Measurements from ENCODE around the gene IFITM5.
A peak's percentile ranks its signal among the peaks of the same experiment; 100 is the strongest.

Gene IFITM5

DNA sequence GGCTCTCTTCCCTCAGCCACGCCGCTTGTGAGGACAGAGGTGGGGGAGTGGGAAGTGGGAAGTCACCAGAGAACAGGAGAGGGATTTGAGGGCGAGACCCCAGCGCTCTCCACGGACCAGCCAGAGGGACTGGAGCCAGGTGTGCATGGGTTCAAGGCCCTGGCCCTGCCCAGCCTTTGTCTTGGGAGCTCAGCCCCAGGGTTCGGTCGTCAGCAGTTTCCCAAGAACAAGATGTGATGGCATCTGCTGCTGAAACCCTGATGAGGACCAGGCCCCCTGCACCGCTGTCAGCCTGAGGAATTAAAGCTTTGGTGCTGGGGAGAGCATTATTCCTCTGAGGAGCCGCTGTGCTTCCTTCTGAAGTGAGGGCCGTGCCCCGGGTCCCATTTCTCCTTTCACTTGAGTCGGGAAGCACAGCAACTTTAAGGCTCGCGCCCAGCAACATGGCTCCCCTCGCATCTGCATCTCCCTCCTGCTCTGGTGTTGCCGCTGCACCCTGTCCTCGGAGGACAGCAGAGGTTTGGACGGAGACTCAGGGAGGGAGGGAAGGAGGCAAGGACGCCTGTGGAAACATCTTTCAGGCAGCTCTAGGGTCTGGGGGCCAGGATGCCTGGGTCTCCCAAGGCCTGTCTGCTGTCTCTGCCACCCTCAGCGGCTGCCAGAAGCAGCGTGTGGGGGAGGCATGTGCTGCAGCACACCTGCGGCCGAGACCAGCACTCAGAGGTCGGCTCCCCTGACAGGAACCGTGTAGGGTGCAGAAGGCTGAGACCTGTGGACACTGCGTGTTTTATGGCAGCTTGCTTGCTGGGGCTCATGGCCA, 3.8 kb downstream of the IFITM5 start:
- no peak for DNase-seq (ENCODE audit: low spot score)

DNA sequence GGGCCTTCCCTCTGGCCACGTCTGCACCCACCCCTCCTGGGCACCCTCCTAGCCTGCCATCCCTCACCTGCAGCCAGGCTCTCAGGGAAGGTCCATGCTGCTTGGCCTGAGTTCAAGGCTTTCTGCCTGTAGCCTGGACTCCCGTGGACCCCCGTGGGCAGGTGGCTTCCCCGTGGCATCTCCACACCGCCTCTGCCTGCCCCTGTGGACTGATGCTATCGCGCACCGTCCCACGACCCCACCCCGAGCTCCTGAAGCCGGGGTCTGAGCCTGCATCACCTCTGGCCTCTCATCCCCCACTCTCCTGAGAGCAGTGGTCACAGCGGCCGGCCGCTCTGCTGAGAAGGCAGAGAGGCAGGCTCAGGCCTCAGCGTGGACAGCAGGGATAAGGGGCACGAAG, 4.5 kb downstream of the IFITM5 start:
- no peak for DNase-seq (ENCODE audit: low spot score)

DNA sequence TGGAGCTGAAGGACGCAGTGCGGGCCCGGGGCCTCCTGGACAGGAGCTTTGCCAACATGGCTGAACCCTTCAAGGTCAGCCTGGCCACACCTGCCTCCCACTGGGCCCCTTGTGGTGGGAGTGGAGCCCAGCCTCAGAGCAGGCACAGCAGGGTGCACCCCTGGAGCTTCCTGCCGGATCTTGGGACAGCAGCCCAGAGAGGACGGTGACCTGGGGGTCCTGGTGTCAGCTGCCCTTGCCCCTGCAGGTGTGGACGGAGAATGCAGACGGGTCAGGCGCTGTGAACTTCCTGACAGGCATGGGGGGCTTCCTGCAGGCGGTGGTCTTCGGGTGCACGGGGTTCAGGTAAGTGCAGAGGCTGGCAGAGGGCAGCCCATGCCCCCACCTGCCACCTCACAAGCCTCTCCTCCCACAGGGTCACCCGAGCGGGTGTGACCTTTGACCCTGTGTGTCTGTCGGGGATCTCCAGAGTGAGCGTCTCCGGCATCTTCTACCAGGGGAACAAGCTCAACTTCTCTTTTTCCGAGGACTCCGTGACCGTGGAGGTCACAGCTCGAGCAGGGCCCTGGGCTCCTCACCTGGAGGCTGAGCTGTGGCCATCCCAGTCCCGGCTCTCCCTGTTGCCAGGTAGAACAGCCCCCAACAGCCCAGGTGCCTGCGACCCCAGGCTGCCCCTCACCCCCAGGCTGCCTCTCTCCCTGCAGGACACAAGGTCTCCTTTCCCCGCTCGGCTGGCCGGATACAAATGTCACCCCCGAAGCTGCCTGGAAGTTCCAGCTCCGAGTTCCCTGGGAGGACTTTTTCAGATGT, 5.3 kb downstream of the IFITM5 start:
- DNase-seq (ENCODE audit: low spot score) = no peak

GRCh38 chr11:293271-293851, 6.0 kb downstream of the IFITM5 start:
- no peak for DNase-seq (ENCODE audit: low spot score)

- DNase-seq (ENCODE audit: low spot score) = no peak
Observed at GRCh38 chr11:292211-293121, 6.9 kb downstream of the IFITM5 start.

GRCh38 chr11:291281-292210, 7.8 kb downstream of the IFITM5 start:
- no peak for DNase-seq (ENCODE audit: low spot score)

DNA sequence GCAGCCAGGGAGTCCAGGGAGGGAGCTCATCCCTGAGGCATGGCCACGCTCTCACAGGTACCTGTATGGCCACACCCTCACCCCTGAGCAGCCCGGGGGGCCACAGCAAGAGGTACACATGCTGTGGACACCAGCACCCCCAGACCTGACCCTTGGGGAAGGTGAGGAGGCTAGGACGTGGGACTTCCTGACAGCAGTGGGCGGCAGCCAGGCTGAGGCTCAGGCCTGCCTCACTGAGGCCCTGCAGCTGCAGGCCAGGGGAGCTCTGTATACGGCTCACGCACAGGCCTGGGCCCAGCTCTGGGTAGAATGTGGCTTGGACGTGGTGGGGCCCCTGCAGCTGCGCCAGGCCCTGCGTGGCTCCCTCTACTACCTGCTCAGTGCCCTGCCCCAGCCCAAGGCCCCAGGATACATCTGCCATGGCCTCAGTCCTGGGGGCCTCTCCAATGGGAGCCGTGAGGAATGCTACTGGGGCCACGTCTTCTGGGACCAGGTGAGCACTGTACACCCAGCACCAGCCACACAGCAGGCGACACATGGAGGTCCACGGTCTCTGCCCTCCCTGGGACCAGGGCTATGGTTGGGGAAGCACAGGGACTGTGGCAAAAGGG, 8.6 kb downstream of the IFITM5 start:
- no peak for DNase-seq (ENCODE audit: low spot score)

- DNase-seq (ENCODE audit: low spot score) = no peak
Observed at GRCh38 chr11:289712-290620, 9.4 kb downstream of the IFITM5 start.

DNA sequence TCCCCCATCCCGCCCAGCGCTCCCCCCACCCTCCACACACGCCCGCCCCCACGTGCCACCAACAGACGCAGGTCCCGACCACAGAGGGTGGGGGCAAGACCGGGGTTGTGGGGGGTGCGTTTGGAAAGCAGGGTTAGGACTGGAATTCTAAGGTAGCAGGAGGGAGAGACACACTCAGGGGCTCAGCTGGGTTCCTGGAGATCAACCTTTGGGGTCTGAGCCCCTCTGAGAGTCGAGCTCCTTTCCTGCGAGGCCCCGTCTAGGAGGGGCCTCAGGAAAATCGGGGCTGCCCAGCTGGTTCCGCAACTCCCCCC, 10.0 kb downstream of the IFITM5 start:
- no peak for DNase-seq (ENCODE audit: low spot score)

- peak; percentile 61 for DNase-seq (ENCODE audit: low spot score)
Observed at GRCh38 chr11:288478-289397, 10.6 kb downstream of the IFITM5 start, which contains the start of gene PGGHG. Gene PGGHG, plus strand, starts transcription at chr11:289126. Its CDS starts 691 bp downstream, at chr11:289817.

DNA sequence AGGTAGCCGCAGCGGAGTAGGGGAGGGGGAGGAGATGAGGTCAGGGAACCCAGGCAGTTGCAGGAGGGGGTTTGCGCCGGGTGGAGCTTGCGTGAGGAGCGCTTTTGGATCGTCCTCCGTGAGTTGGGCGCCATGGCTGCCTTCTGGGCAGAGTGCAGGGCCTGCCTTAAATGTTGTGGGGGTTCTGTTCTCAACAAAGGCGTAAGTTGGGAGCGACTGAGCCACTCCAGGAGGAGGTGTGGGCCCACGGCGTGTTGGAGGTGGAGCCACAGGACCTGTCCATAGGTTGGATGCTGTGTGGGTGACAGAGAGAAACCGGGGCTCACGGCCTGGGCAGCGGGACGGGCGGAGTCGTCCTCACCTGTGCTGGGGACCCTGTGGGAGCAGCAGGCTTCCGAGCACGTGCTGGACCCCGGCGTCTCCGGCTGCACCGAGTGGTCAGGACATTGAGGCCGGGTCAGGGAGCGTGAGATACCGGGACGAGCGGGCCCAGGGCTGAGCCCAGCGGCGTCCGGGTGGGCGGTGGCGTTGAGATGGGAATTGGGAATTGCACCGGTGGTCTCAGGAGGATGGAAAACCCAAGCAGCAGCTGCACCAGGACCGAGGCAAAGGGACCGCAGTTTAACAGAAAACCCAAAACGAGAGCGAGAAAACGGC, 11.4 kb downstream of the IFITM5 start:
- DNase-seq (ENCODE audit: low spot score) = peak; percentile 11

- DNase-seq (ENCODE audit: low spot score) = peak; percentile 17
Observed at GRCh38 chr11:286977-287820, 12.1 kb downstream of the IFITM5 start.

DNA sequence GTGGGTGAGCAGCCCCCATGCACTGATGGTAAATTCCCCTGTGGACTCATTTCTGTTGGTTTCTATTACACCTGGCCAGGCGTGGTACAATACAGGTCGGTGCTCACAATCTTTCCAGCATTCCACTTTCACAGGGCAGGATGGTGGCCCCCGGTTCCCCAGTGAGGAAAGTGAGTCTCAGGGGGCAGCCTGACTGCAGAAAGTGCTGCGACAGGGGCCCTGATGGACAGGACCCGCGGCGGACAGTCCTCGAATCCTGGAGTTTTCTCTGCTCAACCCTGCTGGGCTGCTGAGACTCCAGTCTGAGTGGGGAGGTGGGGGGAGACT, 13.5 kb downstream of the IFITM5 start:
- DNase-seq (ENCODE audit: low spot score) = no peak

GRCh38 chr11:285021-285893, 14.1 kb downstream of the IFITM5 start:
- DNase-seq (ENCODE audit: low spot score) = no peak

- no peak for DNase-seq (ENCODE audit: low spot score)
Observed at GRCh38 chr11:284105-285020, 15.0 kb downstream of the IFITM5 start.
